GM18502 (cell line): ENCODE measurements around the gene GRB10.

Source experiments
- ATAC-seq: cut with Tn5 transposase; IDR thresholded peaks from one replicate; pipeline ENCODE4 v1.9.1; 2021; ENCODE audit warnings: mild to moderate bottlenecking; ENCODE audit not compliant: unreplicated experiment, poor library complexity

The GRB10 gene

GRCh38 chr7:50677638-50677996, 105.1 kb downstream of the GRB10 start:
- ATAC-seq, result no peak

GRCh38 chr7:50676740-50677637, 105.7 kb downstream of the GRB10 start:
- no peak for ATAC-seq

GRCh38 chr7:50676079-50676478, 106.6 kb downstream of the GRB10 start:
- no peak for ATAC-seq

- no peak for ATAC-seq
Measured at GRCh38 chr7:50674896-50675835, 107.5 kb downstream of the GRB10 start.

GRCh38 chr7:50674299-50674698, 108.4 kb downstream of the GRB10 start:
- ATAC-seq, result no peak

GRCh38 chr7:50673096-50673495, 109.6 kb downstream of the GRB10 start:
- ATAC-seq, result no peak

GRCh38 chr7:50672045-50672444, 110.7 kb downstream of the GRB10 start:
- ATAC-seq, result no peak

GRCh38 chr7:50671386-50671785, 111.3 kb downstream of the GRB10 start:
- no peak for ATAC-seq

GRCh38 chr7:50669890-50670289, 112.8 kb downstream of the GRB10 start:
- ATAC-seq, result no peak

- ATAC-seq, result no peak
Measured at GRCh38 chr7:50667789-50668226, 114.9 kb downstream of the GRB10 start.

GRCh38 chr7:50667338-50667737, 115.4 kb downstream of the GRB10 start:
- no peak for ATAC-seq

- no peak for ATAC-seq
Measured at GRCh38 chr7:50666124-50666496, 116.6 kb downstream of the GRB10 start.

- ATAC-seq, result peak; percentile 8
Measured at GRCh38 chr7:50665403-50666123, 117.1 kb downstream of the GRB10 start.

GRCh38 chr7:50664937-50665336, 117.8 kb downstream of the GRB10 start:
- peak; percentile 37 for ATAC-seq

- ATAC-seq, result peak; percentile 67
Measured at GRCh38 chr7:50664461-50664922, 118.2 kb downstream of the GRB10 start.

- ATAC-seq, result no peak
Measured at GRCh38 chr7:50663396-50664102, 119.1 kb downstream of the GRB10 start.

- no peak for ATAC-seq
Measured at GRCh38 chr7:50662996-50663395, 119.7 kb downstream of the GRB10 start.

- ATAC-seq, result no peak
Measured at GRCh38 chr7:50662041-50662694, 120.5 kb downstream of the GRB10 start.

GRCh38 chr7:50661345-50662040, 121.2 kb downstream of the GRB10 start:
- peak; percentile 61 for ATAC-seq
